Nephron progenitor cell (in vitro differentiated cells): ENCODE measurements around the gene SLC35E4.
A peak's percentile ranks its signal among the peaks of the same experiment; 100 is the strongest.

ENCODE experiments used
- DNase-seq: peaks from one replicate; pipeline ENCODE4 v3.0.0; 2021
- H3K27ac Mint-ChIP-seq: 2 replicates; pipeline ENCODE4 v1.8.0; 2021; ENCODE audit warnings: mild to moderate bottlenecking, moderate library complexity, mixed read lengths
- H3K27me3 Mint-ChIP-seq: 2 replicates; pipeline ENCODE4 v1.8.0; 2021; ENCODE audit warnings: mild to moderate bottlenecking, low read depth, mixed read lengths; ENCODE audit not compliant: poor library complexity
- H3K36me3 Mint-ChIP-seq: 2 replicates; pipeline ENCODE4 v1.8.0; 2021; ENCODE audit warnings: low read depth, mixed read lengths
- H3K4me1 Mint-ChIP-seq: 2 replicates; pipeline ENCODE4 v1.8.0; 2021; ENCODE audit warnings: mixed read lengths
- H3K4me3 Mint-ChIP-seq: 2 replicates; pipeline ENCODE4 v1.8.0; 2021; ENCODE audit warnings: mild to moderate bottlenecking, moderate library complexity, mixed read lengths
- H3K9me3 Mint-ChIP-seq: 2 replicates; pipeline ENCODE4 v1.8.0; 2021; ENCODE audit warnings: mild to moderate bottlenecking, moderate library complexity, mixed read lengths
- TF ChIP-seq, protein P1 (sequence below): fragments of 200-600 bp; sonication (generic); IDR thresholded peaks from 2 replicates; pipeline ENCODE4 v1.5.0; 2021; ENCODE audit warnings: antibody characterized with exemption

The SLC35E4 gene

DNA sequence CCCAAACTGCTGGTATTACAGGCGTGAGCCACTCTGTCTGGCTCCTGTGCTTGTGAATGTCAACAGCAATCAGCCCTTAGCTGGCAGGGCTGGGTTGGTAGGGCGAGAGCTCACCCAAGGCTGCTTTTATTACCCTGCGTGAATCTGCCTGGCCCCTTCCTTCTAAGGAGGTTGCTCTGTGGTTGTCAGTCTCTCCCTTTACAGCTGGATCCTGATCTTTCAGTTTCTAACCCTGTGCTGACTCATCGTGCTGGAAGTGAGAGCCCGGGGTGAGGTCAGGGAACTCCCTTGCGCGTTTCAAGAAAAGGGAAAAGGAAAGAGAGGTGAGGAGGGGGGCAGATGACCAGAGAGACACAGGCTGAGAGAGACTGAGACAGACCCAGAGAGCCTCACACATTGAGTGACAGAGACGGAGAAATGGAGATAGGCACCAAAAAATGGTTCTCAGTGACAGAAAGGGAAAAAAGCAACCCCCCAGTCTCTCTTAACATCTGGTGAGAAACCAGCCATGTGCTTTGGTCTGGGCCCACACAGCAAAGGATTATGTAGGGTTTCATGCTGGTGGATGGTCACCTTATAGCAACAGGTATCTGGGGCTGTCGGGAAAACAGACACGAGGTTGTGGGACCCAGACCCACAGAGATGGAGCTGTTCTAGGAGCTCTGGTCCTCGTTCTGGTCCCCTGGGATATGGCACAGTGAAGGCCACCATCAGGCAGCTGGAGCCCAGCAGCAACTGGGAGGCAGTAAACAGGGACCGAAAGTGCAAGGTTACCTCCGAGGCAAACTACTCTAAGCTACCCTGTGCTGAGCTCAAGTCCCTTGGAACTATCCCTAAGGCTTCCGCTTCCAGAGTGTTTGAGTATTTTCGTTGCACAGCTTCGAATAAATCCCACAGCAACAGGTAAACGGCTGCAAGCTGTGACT lies 26.1 kb upstream of the SLC35E4 start:
- no peaks in the 10 kb centered on the region for H3K9me3 Mint-ChIP-seq
- no peaks in the 10 kb centered on the region for H3K27me3 Mint-ChIP-seq
- DNase-seq: no peak
- TF ChIP-seq, protein P1, sequence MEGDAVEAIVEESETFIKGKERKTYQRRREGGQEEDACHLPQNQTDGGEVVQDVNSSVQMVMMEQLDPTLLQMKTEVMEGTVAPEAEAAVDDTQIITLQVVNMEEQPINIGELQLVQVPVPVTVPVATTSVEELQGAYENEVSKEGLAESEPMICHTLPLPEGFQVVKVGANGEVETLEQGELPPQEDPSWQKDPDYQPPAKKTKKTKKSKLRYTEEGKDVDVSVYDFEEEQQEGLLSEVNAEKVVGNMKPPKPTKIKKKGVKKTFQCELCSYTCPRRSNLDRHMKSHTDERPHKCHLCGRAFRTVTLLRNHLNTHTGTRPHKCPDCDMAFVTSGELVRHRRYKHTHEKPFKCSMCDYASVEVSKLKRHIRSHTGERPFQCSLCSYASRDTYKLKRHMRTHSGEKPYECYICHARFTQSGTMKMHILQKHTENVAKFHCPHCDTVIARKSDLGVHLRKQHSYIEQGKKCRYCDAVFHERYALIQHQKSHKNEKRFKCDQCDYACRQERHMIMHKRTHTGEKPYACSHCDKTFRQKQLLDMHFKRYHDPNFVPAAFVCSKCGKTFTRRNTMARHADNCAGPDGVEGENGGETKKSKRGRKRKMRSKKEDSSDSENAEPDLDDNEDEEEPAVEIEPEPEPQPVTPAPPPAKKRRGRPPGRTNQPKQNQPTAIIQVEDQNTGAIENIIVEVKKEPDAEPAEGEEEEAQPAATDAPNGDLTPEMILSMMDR: no peak
- H3K4me3 Mint-ChIP-seq: peak overlapping the region; percentile 61
- H3K4me1 Mint-ChIP-seq: peaks cover 54% of the 10 kb centered on the region
- peak overlapping the region; percentile 83 for H3K27ac Mint-ChIP-seq
- peaks cover 14% of the 10 kb centered on the region for H3K36me3 Mint-ChIP-seq

DNA sequence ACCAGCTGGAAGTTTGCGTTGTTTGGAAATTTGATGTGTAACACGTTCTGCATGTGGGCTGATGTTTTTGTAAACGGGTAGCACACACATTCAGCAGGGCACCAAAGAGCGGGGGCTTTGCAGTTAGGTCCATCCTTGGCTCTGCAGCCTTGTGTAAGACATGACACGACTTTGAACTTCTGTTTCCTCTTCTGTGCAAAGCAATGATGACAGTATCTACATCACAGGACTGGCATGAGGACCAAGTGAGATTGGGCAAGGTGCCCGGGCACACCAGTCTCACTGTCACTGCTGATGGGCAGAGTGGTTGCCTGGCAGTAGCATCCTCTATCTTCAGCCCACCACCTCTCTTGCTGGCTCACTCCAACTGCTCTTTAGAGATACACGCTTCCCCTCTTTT lies 25.3 kb upstream of the SLC35E4 start:
- Mint-ChIP-seq H3K4me1 (peaks cover 53% of the 10 kb centered on the region), H3K27me3 (no peaks in the 10 kb centered on the region), H3K9me3 (no peaks in the 10 kb centered on the region), H3K36me3 (peaks cover 14% of the 10 kb centered on the region), H3K4me3 (no peak overlapping the region), H3K27ac (no peak overlapping the region)
- no peak for DNase-seq
- TF ChIP-seq, protein P1: no peak

DNA sequence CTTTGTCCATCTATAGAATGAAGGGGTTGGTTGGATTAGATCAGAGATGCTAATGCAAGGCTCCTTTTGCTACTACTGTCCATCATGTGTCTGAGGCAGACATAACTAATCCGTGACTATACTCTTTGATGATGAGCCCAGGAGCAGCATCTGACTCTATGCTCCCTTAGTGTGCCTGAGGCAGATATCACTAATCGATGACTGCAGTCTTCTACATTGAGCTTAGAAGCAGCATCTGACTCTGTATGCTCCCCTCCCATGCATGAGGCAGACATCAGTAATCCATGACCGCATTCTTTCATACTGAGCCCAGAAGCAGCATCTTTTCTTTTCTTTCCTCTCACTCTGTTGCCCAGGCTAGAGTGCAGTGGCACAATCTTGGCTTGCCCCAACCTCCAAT lies 24.4 kb upstream of the SLC35E4 start:
- DNase-seq: no peak
- H3K4me3 Mint-ChIP-seq: no peak overlapping the region
- TF ChIP-seq, protein P1: no peak
- no peaks in the 10 kb centered on the region for H3K9me3 Mint-ChIP-seq
- H3K4me1 Mint-ChIP-seq: peaks cover 44% of the 10 kb centered on the region
- no peak overlapping the region for H3K27ac Mint-ChIP-seq
- no peaks in the 10 kb centered on the region for H3K27me3 Mint-ChIP-seq
- H3K36me3 Mint-ChIP-seq: peaks cover 18% of the 10 kb centered on the region

DNA sequence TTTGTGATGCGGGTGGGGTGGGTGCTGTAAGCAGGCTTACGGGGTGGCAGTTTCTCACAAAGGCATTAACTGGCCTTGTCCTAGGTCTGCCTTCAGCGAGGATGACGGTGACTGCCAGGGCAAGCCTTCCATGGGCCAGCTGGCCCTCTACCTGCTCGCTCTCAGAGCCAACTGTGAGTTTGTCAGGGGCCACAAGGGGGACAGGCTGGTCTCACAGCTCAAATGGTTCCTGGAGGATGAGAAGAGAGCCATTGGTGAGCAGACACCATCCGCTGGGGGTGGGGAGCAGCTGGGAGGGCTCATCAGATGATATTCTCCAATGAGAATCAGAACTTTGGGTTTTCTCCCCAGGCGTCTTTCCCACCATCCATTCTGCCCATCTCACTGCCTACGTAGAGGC lies 22.8 kb upstream of the SLC35E4 start:
- DNase-seq: no peak
- Mint-ChIP-seq H3K9me3 (no peaks in the 10 kb centered on the region), H3K36me3 (peaks cover 18% of the 10 kb centered on the region), H3K4me3 (no peak overlapping the region), H3K4me1 (peaks cover 28% of the 10 kb centered on the region), H3K27ac (peak overlapping the region; percentile 59), H3K27me3 (no peaks in the 10 kb centered on the region)
- TF ChIP-seq, protein P1: no peak

DNA sequence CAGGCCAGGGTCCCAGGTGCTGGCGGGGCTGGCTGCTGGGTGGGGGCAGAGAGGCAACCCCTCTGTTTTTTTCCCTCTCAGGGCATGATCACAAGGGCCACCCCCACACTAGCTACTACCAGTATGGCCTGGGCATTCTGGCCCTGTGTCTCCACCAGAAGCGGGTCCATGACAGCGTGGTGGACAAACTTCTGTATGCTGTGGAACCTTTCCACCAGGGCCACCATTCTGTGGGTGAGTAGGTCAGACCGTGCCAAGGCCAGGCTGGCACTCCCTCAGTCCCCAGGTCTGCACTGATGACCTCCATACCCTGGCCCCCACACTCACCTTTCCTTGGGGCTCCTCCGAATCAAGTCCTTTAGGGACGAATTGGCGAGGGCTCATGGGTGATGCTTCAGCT lies 21.3 kb upstream of the SLC35E4 start:
- H3K36me3 Mint-ChIP-seq: peaks cover 20% of the 10 kb centered on the region

More for the DNA sequence above, 21.3 kb upstream of the SLC35E4 start:
- H3K27ac Mint-ChIP-seq: no peak overlapping the region
- no peaks in the 10 kb centered on the region for H3K9me3 Mint-ChIP-seq
- TF ChIP-seq, protein P1: no peak
- no peak for DNase-seq
- H3K27me3 Mint-ChIP-seq: no peaks in the 10 kb centered on the region
- H3K4me3 Mint-ChIP-seq: no peak overlapping the region
- peaks cover 13% of the 10 kb centered on the region for H3K4me1 Mint-ChIP-seq
